Measurements from ENCODE around the gene HTATSF1.

Gene HTATSF1

GRCh38 chrX:136497556-136498052 is at the start of gene HTATSF1:
Gene HTATSF1, plus strand, starts transcription at chrX:136497592. Its CDS starts 93 bp downstream, at chrX:136497685.
- DNase-seq, result no peak

- no peak for DNase-seq
Measured at GRCh38 chrX:136447968-136448367, 49.4 kb upstream of the HTATSF1 start.

- DNase-seq, result no peak
Measured at GRCh38 chrX:136450050-136450830, 47.2 kb upstream of the HTATSF1 start.

GRCh38 chrX:136452614-136453013 is 44.8 kb upstream of the HTATSF1 start:
- no peak for DNase-seq

- no peak for DNase-seq
Measured at GRCh38 chrX:136453114-136453513, 44.3 kb upstream of the HTATSF1 start.

GRCh38 chrX:136453771-136454170 is 43.6 kb upstream of the HTATSF1 start:
- no peak for DNase-seq

GRCh38 chrX:136456133-136456532 is 41.3 kb upstream of the HTATSF1 start:
- no peak for DNase-seq

- no peak for DNase-seq
Measured at GRCh38 chrX:136457303-136457917, 40.0 kb upstream of the HTATSF1 start.

- no peak for DNase-seq
Measured at GRCh38 chrX:136464589-136464988, 32.8 kb upstream of the HTATSF1 start.

GRCh38 chrX:136467303-136467702 is 30.1 kb upstream of the HTATSF1 start:
- no peak for DNase-seq

GRCh38 chrX:136468391-136469103 is 28.8 kb upstream of the HTATSF1 start:
- no peak for DNase-seq

- no peak for DNase-seq
Measured at GRCh38 chrX:136473663-136474062, 23.7 kb upstream of the HTATSF1 start.

- DNase-seq, result no peak
Measured at GRCh38 chrX:136475236-136475635, 22.2 kb upstream of the HTATSF1 start.

GRCh38 chrX:136476501-136476900 is 20.9 kb upstream of the HTATSF1 start:
- no peak for DNase-seq

- no peak for DNase-seq
Measured at GRCh38 chrX:136477026-136477425, 20.4 kb upstream of the HTATSF1 start.

GRCh38 chrX:136480383-136480782 is 17.0 kb upstream of the HTATSF1 start:
- no peak for DNase-seq

GRCh38 chrX:136487647-136488046 is 9.7 kb upstream of the HTATSF1 start, which contains the start of gene BRS3:
Gene BRS3, plus strand, starts transcription at chrX:136487947. Its CDS starts 168 bp downstream, at chrX:136488115.
- DNase-seq, result no peak

- no peak for DNase-seq
Measured at GRCh38 chrX:136488706-136489105, 8.7 kb upstream of the HTATSF1 start.

GRCh38 chrX:136491832-136492231 is 5.6 kb upstream of the HTATSF1 start:
- no peak for DNase-seq

- no peak for DNase-seq
Measured at GRCh38 chrX:136493011-136493410, 4.4 kb upstream of the HTATSF1 start.

- DNase-seq, result no peak
Measured at GRCh38 chrX:136495043-136495442, 2.3 kb upstream of the HTATSF1 start.

- DNase-seq, result no peak
Measured at GRCh38 chrX:136496186-136496763, 1.1 kb upstream of the HTATSF1 start.
